KOPT-K1 (cell line): ENCODE results near the gene SEPTIN8.

Experiments
- H3K27ac ChIP-seq: fragments of 200-600 bp; sonication (generic); 2 replicates; pipeline ENCODE4 v1.5.1; 2016; ENCODE audit warnings: antibody characterized with exemption, mild to moderate bottlenecking, low read depth, low read length; ENCODE audit not compliant: poor library complexity, severe bottlenecking
- H3K36me3 ChIP-seq: fragments of 200-600 bp; sonication (generic); 2 replicates; pipeline ENCODE4 v1.5.1; 2017; ENCODE audit warnings: antibody characterized with exemption, mild to moderate bottlenecking, low read length, moderate library complexity; ENCODE audit not compliant: insufficient read depth
- H3K9me3 ChIP-seq: fragments of 200-600 bp; sonication (generic); 2 replicates; pipeline ENCODE4 v1.5.1; 2017; ENCODE audit warnings: antibody characterized with exemption, low read length, mild to moderate bottlenecking; ENCODE audit not compliant: insufficient read depth, poor library complexity, severe bottlenecking

SEPTIN8 gene

GRCh38 chr5:132766020-132766805 lies 10.8 kb downstream of the SEPTIN8 start:
- Histone ChIP-seq H3K36me3 (peaks cover 42% of the 10 kb centered on the region), H3K27ac (no peak overlapping the region), H3K9me3 (no peaks in the 10 kb centered on the region)

GRCh38 chr5:132765311-132766019 lies 11.6 kb downstream of the SEPTIN8 start:
- Histone ChIP-seq H3K9me3 (no peaks in the 10 kb centered on the region), H3K36me3 (peaks cover 49% of the 10 kb centered on the region), H3K27ac (no peak overlapping the region)

GRCh38 chr5:132764671-132765238 lies 12.3 kb downstream of the SEPTIN8 start:
- no peaks in the 10 kb centered on the region for H3K9me3 ChIP-seq
- peaks cover 56% of the 10 kb centered on the region for H3K36me3 ChIP-seq
- no peak overlapping the region for H3K27ac ChIP-seq

GRCh38 chr5:132764051-132764450 lies 13.0 kb downstream of the SEPTIN8 start:
- no peak overlapping the region for H3K27ac ChIP-seq
- peaks cover 63% of the 10 kb centered on the region for H3K36me3 ChIP-seq
- no peaks in the 10 kb centered on the region for H3K9me3 ChIP-seq

- Histone ChIP-seq H3K9me3 (no peaks in the 10 kb centered on the region), H3K36me3 (peaks cover 69% of the 10 kb centered on the region), H3K27ac (no peak overlapping the region)
Measured at GRCh38 chr5:132763181-132764036, 13.6 kb downstream of the SEPTIN8 start.

GRCh38 chr5:132762246-132763000 lies 14.6 kb downstream of the SEPTIN8 start:
- no peak overlapping the region for H3K27ac ChIP-seq
- H3K9me3 ChIP-seq = no peaks in the 10 kb centered on the region
- peaks cover 79% of the 10 kb centered on the region for H3K36me3 ChIP-seq

GRCh38 chr5:132761321-132762240 lies 15.5 kb downstream of the SEPTIN8 start:
- peaks cover 83% of the 10 kb centered on the region for H3K36me3 ChIP-seq
- H3K27ac ChIP-seq = no peak overlapping the region

GRCh38 chr5:132760601-132761317 lies 16.3 kb downstream of the SEPTIN8 start:
- Histone ChIP-seq H3K27ac (no peak overlapping the region), H3K9me3 (no peaks in the 10 kb centered on the region), H3K36me3 (peaks cover 83% of the 10 kb centered on the region)

More at GRCh38 chr5:132761321-132762240, 15.5 kb downstream of the SEPTIN8 start:
- no peaks in the 10 kb centered on the region for H3K9me3 ChIP-seq

GRCh38 chr5:132760049-132760420 lies 17.0 kb downstream of the SEPTIN8 start:
- no peak overlapping the region for H3K27ac ChIP-seq
- no peaks in the 10 kb centered on the region for H3K9me3 ChIP-seq
- H3K36me3 ChIP-seq = peaks cover 79% of the 10 kb centered on the region

- Histone ChIP-seq H3K36me3 (peaks cover 73% of the 10 kb centered on the region), H3K27ac (no peak overlapping the region), H3K9me3 (no peaks in the 10 kb centered on the region)
Measured at GRCh38 chr5:132759114-132760048, 17.7 kb downstream of the SEPTIN8 start.

- no peaks in the 10 kb centered on the region for H3K9me3 ChIP-seq
- H3K36me3 ChIP-seq = peaks cover 64% of the 10 kb centered on the region
- no peak overlapping the region for H3K27ac ChIP-seq
Measured at GRCh38 chr5:132758451-132758850, 18.6 kb downstream of the SEPTIN8 start.

GRCh38 chr5:132756542-132756941 lies 20.5 kb downstream of the SEPTIN8 start:
- H3K36me3 ChIP-seq = peaks cover 44% of the 10 kb centered on the region
- H3K9me3 ChIP-seq = no peaks in the 10 kb centered on the region

More at GRCh38 chr5:132756542-132756941, 20.5 kb downstream of the SEPTIN8 start:
- no peak overlapping the region for H3K27ac ChIP-seq
